ENCODE data around the gene KCNMA1.

Gene KCNMA1

GRCh38 chr10:77406764-77407430, 230.7 kb downstream of the KCNMA1 start:
- Histone ChIP-seq H3K4me1 (ENCODE audit: low read depth, poor library complexity, severe bottlenecking) (no peaks in the 10 kb centered on the region), H4K20me1 (ENCODE audit: insufficient read depth) (no peaks in the 10 kb centered on the region), H3K4me2 (no peak overlapping the region), H3K79me2 (ENCODE audit: insufficient read depth, low read depth) (no peaks in the 10 kb centered on the region), H2AFZ (ENCODE audit: low read depth) (no peak overlapping the region), H3K4me3 (IDR thresholded peaks at IDR 0.05; ENCODE audit: insufficient read depth, low read depth, low read length) (no peak overlapping the region), H3K36me3 (ENCODE audit: insufficient read depth) (no peaks in the 10 kb centered on the region), H3K27me3 (ENCODE audit: insufficient read depth, low read depth) (no peaks in the 10 kb centered on the region), H3K27ac (no peak overlapping the region), H3K9ac (no peak overlapping the region)
- TF ChIP-seq, protein P1, sequence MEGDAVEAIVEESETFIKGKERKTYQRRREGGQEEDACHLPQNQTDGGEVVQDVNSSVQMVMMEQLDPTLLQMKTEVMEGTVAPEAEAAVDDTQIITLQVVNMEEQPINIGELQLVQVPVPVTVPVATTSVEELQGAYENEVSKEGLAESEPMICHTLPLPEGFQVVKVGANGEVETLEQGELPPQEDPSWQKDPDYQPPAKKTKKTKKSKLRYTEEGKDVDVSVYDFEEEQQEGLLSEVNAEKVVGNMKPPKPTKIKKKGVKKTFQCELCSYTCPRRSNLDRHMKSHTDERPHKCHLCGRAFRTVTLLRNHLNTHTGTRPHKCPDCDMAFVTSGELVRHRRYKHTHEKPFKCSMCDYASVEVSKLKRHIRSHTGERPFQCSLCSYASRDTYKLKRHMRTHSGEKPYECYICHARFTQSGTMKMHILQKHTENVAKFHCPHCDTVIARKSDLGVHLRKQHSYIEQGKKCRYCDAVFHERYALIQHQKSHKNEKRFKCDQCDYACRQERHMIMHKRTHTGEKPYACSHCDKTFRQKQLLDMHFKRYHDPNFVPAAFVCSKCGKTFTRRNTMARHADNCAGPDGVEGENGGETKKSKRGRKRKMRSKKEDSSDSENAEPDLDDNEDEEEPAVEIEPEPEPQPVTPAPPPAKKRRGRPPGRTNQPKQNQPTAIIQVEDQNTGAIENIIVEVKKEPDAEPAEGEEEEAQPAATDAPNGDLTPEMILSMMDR (conservative IDR thresholded peaks at IDR 0.05; ENCODE audit: low read depth, low read length) = no peak

DNA sequence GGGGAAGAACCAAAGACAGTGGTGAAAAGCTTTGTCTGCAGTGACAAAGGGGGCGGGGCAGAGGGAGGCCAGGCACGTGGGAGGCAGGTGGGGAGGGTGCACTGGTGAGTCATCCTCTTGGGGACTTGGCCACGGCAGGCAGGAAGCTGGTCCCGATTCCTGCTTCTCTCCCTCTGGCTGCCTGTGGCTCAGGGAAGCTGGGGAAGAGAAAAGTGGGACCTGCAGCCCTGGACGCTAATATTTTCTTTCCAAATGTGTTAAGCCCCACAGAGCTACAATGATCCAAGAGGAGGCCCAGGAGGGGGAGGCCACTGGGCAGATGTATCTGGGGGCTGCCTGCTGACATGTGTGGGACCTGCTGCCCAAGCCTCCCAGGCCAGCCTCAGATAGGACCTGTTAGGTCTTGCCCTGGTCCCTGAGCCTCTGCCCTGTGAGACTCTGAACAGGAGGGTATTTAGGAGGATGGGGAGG, 231.8 kb downstream of the KCNMA1 start:
- H3K27ac ChIP-seq = no peak overlapping the region
- H3K9ac ChIP-seq = no peak overlapping the region
- no peak overlapping the region for H3K4me2 ChIP-seq
- H3K79me2 ChIP-seq (ENCODE audit: insufficient read depth, low read depth) = no peaks in the 10 kb centered on the region
- no peak overlapping the region for H3K4me3 ChIP-seq (IDR thresholded peaks at IDR 0.05; ENCODE audit: insufficient read depth, low read depth, low read length)
- TF ChIP-seq, protein P1 (conservative IDR thresholded peaks at IDR 0.05; ENCODE audit: low read depth, low read length) = no peak
- H3K27me3 ChIP-seq (ENCODE audit: insufficient read depth, low read depth) = no peaks in the 10 kb centered on the region
- no peak overlapping the region for H2AFZ ChIP-seq (ENCODE audit: low read depth)
- H3K36me3 ChIP-seq (ENCODE audit: insufficient read depth) = no peaks in the 10 kb centered on the region
- H3K4me1 ChIP-seq (ENCODE audit: low read depth, poor library complexity, severe bottlenecking) = no peaks in the 10 kb centered on the region
- no peaks in the 10 kb centered on the region for H4K20me1 ChIP-seq (ENCODE audit: insufficient read depth)

DNA sequence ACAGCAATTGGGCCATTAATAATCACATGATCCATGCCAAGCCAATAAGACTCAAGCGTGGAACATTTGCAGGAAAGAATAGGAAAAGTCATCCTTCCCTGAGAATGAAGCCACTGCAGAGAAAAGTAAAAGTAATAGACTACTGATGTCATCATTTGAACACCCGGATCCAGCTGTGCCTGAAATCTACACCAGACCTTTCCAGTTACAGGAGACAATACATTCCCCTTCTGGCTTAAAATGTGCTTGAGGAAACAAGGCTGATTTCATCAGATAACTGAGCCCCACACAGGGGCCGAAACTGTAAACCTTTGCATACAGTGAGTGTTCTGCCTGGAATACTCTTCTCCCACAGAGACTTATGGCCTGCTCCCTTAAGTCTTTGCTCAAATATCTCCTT, 232.8 kb downstream of the KCNMA1 start:
- Histone ChIP-seq H4K20me1 (ENCODE audit: insufficient read depth) (no peaks in the 10 kb centered on the region), H3K36me3 (ENCODE audit: insufficient read depth) (no peaks in the 10 kb centered on the region), H3K4me2 (no peak overlapping the region), H3K79me2 (ENCODE audit: insufficient read depth, low read depth) (no peaks in the 10 kb centered on the region), H2AFZ (ENCODE audit: low read depth) (no peak overlapping the region), H3K27me3 (ENCODE audit: insufficient read depth, low read depth) (no peaks in the 10 kb centered on the region), H3K4me1 (ENCODE audit: low read depth, poor library complexity, severe bottlenecking) (no peaks in the 10 kb centered on the region), H3K9ac (no peak overlapping the region), H3K27ac (no peak overlapping the region), H3K4me3 (IDR thresholded peaks at IDR 0.05; ENCODE audit: insufficient read depth, low read depth, low read length) (no peak overlapping the region)
- TF ChIP-seq, protein P1 (conservative IDR thresholded peaks at IDR 0.05; ENCODE audit: low read depth, low read length) = no peak

GRCh38 chr10:77403761-77404160, 233.8 kb downstream of the KCNMA1 start:
- Histone ChIP-seq H3K27me3 (ENCODE audit: insufficient read depth, low read depth) (no peaks in the 10 kb centered on the region), H2AFZ (ENCODE audit: low read depth) (no peak overlapping the region), H3K27ac (no peak overlapping the region), H4K20me1 (ENCODE audit: insufficient read depth) (no peaks in the 10 kb centered on the region), H3K79me2 (ENCODE audit: insufficient read depth, low read depth) (no peaks in the 10 kb centered on the region), H3K4me1 (ENCODE audit: low read depth, poor library complexity, severe bottlenecking) (no peaks in the 10 kb centered on the region), H3K9ac (no peak overlapping the region), H3K36me3 (ENCODE audit: insufficient read depth) (no peaks in the 10 kb centered on the region), H3K4me3 (IDR thresholded peaks at IDR 0.05; ENCODE audit: insufficient read depth, low read depth, low read length) (no peak overlapping the region), H3K4me2 (no peak overlapping the region)
- TF ChIP-seq, protein P1 (conservative IDR thresholded peaks at IDR 0.05; ENCODE audit: low read depth, low read length) = no peak

Data from KMS-11 (cell line).